Dedifferentiated amniotic fluid mesenchymal stem cell (primary cell): ENCODE results near the gene VIPAS39.

Source experiments
- DNase-seq: peaks from one replicate; pipeline ENCODE4 v3.0.0-alpha.2; 2016; ENCODE audit errors: extremely low spot score

The VIPAS39 gene

DNA sequence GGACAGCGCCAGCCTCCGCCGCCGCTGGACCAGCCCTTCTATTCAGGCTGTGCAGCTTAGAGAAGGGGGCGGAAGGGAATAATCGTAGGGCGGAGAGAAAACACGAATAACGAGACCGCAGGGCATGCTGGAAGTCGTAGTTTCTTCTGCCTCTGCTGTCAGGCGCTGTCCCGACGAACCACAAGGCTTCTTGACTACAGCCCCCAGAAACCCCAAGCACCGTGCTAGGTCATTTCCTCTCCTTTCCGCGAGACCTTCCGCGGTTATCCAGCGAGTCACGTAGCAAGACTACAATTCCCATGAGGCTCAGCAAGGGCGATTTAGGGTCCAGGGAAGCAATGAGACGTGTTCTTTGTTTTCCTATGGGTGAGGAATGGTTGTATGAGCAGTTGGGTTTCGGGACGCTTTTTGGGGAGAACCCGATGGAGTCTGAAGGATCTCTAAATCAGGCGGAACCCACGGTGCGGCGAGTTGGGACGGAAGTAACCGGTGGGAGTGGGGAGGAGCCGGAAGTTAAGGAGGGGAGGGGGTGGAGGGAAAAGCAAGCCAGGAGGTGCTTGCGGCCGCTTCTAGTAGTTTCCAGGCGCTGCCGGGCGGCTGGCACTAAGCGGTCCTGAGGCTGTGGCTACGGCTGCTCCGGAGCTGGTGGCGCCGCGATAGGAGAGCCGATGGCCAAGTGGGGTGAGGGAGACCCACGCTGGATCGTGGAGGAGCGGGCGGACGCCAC lies at the start of gene VIPAS39, which contains the start of gene AHSA1:
Gene VIPAS39 (minus strand): TSS at position 80 of the 727 bp plus-strand sequence. CDS start 3,499 bp downstream, outside the sequence.
Gene AHSA1 (plus strand): TSS at position 572 of the 727 bp plus-strand sequence. CDS start 97 bp downstream, at position 669.
- DNase-seq, result peak; percentile 99

DNA sequence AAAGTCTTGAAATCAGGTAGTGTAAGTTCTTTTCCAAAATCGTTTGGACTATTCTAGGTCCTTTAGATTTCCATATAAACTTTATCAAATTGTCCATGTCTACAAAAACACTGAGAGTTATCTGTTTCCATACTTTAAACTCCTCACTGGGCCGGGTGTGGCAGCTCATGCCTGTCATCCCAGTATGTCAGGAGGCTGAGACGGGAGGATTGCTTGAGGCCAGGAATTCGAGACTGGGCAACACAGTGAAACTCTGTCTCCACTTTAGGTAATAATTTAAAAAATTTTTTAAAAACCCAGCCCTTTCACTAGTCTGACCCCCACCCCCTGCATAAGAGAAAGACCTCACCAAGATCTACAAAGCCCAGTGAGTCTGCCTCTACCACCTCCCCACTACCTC lies 47.6 kb upstream of the VIPAS39 start:
- DNase-seq, result no peak

DNA sequence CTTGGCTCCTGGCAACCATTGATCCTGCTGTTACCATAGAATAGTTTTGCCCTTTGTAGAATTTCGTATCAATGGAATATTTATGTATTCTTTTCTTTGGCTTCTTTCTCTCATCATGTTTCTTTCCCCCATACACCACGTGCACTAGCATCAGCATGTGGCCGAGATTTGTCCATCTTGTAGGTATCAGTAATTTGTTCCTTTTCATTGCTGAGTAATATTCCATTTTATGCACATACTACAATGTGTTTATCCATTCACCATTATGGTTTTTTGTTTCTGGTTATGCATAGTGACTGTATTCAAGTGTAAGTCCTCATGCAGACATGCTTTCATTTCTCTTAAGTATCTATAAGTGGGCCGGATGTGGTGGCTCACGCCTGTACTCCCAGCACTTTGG lies 45.7 kb upstream of the VIPAS39 start:
- DNase-seq, result no peak

DNA sequence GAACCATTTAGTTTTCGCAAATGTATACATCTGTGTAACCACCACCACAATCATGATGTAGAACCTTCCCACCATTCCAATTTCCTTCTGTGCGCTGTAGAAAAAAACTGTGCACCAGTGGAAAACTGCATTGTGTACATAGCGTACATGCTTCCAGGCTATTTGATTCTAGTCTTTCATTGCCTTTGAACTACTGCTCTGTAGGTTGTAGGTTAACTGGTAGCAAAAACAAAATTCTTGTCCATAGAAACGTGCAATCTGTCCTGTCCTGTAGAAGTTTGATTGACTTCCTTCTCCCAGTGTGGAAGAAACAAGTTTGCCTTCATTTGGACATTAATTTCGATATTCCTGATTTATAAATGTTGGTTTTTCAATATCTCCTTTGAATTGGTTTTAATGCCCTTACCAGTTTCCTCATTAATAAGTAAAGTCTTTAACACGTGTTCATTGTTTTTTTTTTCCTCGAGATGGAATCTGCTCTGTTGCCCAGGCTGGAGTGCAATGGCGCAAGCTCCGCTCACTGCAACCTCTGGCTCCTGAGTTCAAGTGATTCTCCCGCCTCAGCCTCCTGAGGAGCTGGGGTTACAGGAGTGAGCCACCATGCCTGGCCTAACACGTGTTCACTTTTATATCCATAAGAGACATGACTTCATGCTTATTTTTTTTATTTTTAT lies 44.8 kb upstream of the VIPAS39 start:
- DNase-seq, result no peak

DNA sequence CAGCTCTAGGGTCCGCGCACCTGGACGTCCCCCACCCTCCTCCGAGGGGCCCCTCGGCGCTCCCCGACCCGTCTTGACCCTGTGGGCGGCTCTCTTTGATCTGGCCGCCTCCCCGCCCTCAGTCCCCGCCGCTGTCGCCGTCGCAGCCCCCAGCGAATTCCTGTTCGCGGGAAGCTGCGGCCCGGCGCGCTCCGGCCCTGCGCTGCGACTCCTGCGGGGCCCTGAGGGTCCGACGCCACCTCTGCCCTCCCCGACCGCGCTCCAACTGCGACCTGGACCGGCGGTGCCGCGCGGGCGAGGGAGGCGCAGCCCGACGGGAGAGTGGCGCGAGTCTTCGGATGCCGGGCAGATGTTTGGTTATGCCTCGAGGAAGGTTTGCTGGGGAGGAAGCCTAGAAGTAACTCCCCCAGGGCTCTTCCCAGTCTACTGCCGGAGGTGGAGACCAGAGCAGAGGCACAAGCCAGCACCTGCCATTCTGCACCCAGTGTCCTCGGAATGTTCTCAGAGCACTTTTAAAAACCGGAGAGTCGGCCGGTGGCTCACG lies 41.7 kb upstream of the VIPAS39 start:
- DNase-seq, result no peak

DNA sequence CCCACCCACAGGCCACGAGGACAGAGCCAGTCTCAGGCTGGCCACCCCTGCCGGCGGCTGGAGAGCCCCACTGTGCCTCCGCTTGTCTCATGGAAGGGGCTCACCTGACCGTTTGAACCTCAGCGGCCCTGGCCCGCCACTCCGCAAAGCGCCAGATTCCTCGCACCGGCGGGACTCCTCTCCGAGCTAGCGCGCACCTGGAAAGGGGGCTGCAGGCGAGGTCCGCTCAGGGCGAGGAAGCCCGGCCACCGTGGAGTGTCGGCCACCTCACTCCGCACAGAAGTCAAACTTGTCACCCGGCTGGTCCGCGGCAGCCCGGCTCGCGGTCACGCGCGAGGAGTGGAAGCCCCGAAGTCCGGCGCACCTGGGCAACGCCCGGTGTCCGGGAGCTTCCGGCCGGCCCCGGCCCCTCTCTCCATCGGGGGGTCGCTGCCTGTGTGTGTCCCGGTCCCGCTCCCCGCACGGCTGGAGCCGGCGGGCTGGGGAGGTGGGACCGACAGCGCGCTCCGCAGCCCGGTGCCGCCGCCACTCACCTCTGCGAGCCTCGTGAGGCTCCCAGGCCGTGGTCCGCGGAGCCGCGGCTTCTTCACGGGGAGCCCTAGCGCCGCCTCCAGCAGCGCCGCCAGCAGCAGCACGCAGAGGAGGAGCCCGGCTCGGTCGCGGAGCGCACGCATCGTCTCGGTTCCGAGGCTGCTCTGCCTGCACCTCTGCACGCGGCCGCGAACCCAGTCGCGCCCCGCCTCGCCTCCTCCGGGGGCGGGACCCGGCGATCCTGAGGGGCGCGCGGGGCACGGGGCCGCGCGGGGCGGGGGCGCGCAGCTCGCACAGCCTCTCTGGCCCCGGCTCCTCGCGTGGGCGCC lies 40.9 kb upstream of the VIPAS39 start, which contains the start of gene ISM2:
Gene ISM2 (minus strand): TSS at position 697 of the 860 bp plus-strand sequence. CDS start 23 bp downstream, at position 674.
- DNase-seq, result no peak

DNA sequence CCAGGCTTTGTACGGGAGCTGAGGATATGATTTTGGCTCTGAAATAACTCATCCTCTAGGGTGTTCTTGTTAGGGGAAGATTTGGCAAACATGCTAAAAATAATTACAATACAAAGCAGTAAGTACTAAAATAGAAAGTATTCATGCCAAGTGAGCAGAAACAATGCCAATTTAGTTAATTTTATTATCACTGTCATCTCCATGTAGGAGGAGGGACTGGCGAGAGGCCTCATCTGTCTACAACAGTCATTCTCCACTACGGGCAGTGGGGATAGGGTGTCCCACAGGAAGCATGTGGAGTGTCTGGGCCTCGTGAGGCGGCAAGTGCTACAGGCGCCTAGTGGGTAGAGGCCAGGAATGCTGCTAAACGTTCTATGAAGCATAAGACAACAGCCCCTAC lies 37.9 kb upstream of the VIPAS39 start:
- no peak for DNase-seq

DNA sequence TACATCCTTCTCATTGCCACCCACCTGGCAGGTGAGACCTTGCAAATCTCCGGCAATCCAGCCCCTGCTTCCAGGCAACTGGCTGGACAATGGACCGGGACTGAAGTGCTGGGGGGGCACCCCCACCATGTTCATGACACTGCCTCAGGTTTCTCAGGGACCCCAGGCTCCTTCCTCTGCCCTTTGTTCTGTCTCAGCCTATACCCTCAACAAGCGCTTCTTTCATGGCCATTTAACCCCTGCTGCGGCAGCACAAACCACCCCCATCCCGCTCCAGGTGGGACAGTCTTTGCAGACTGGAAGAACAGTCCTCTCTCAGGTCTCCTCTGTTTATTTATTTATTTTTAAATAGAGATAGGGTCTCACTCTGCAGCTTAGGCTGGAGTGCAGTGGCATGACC lies 33.7 kb upstream of the VIPAS39 start:
- DNase-seq, result no peak

DNA sequence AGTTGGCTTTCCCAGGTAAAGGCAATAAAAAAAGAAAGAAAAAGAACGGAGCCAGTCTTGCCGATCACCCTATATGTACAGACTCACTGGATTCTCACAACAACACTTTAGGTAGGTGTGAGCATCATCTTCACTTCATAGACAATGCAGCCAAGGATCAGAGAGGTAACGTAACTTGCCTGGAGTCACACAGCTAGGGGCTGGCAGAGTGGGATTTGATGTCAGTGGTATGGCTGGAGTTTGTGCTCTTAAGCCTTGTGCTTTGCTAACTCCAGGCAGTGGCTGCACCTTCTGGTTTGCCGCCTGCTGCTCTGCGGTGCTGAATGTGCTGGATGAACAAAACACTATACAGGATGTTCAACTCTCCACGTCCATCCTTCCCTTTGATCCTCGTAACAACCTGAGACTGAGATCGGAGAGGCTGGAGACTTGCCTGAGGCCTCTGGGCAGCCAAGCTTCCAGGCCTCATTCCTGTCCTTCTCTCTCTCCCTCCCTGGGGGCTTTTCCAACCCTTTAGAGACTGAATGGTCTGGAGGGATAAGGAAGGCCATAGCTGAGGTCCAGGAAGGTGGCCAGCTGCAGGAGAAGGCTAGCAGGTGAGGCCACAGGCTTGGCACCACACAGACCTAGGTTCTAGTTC lies 33.1 kb upstream of the VIPAS39 start:
- no peak for DNase-seq

DNA sequence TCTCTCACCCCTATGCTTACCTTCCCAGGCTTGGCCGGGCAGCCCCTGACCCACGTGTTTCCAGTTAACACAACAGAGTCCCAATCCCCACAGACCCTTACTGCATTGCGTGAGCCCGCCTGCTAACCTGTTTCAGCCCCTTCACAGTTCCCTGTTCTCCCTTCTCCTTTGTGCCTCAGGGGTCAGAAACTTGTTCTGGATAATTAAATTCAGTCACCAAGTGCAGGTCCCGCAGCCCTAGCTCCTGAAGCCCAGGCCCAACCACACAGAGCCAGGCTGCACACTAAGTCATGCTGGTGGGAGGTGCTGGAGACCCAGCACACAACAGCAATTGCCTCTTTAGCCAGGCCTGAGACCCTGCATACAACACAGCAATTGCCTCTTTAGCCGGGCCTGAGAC lies 31.6 kb upstream of the VIPAS39 start:
- DNase-seq, result no peak

DNA sequence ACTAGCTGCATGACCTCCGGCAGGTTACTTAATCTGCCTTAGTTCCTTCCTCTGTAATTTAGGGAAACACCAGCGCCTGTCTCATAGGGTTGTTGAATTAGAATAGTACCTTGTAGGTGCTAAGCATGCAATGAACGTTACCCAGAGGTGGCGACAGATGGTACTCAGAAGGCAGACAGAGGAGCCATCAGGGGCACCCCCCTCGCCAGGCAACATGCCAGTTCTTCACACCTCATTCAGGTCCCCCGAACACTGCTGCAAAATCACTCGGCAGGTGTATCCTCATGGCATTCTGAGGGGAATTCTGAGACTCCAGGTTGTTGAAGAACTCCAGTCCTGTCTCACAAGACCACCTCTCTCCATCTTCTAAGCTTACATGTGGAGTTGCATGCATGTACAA lies 31.2 kb upstream of the VIPAS39 start:
- no peak for DNase-seq

DNA sequence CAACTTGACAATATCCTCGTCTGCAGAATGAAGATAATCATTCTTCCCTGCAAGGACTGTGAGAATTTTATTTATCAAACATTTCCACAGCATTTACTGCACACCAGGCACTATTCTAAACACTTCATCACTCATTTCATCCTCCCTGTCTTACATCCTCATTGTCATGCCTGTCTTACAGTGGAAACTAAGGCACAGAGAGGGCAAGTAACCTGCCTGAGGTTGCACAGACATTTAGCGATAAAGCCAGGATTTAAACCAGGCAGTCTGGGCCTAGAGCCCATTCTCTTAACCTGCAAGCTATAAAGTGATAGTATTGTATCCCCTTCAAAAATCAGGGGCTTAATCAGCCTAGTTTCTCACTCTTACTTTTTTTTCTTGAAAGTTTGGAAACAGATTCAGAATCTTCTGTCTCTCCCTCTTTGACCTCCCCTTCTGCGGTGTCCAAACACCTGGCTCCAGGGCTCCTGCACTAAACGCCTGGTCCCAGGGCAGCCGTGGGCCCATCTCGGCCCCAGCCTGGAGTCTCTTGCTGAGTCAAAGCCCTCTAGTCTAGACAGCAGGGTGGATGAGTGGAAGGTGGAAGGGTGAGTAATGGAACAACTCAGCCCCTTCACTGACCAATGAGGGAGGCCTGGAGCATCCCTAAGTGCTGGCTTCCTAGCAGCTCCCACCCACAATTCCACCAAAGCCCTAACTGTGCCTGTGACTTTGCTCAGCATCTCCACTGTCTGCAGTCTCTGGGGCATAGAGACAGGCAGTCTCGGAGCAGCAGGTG lies 28.7 kb upstream of the VIPAS39 start:
- DNase-seq, result no peak

DNA sequence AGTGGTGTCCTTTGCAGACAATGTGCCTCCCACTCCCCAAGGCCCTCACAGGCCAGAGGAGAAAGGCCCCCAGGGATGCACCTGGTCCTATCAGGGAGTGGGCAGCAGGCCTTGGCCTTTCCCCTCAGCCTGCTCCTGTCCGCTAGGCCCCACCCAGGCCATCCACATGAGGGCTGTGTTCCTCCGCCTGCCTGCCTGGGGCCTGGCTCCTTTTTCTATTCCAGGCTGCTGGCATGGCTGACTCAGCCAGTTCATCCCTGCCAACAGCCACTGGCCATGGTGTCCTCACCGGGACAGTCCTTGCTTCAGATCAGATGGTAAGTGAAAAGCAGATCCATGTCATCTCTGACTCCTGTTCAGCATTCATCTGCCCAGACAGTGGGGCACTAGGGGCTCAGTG lies 27.9 kb upstream of the VIPAS39 start:
- DNase-seq, result no peak

DNA sequence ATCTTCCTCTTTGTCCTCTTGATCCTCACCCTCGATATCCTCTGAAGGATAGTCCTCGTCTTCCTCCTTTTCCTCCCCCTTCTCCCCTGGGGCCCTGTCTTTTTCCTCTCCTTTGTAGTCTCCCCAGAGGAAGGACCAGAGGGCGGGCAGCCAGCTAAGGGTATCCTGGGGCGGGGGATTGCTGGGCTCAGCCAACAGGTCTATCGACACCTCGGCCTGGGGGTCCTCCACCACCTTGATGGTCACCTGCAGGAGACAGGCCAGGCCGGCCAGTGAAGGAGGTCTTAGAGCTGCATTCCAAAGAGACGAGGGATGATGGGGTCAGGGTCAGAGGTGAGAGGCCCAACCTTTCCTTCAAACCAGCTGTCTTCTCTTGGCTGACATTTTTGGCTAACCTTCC lies 25.0 kb upstream of the VIPAS39 start:
- no peak for DNase-seq

DNA sequence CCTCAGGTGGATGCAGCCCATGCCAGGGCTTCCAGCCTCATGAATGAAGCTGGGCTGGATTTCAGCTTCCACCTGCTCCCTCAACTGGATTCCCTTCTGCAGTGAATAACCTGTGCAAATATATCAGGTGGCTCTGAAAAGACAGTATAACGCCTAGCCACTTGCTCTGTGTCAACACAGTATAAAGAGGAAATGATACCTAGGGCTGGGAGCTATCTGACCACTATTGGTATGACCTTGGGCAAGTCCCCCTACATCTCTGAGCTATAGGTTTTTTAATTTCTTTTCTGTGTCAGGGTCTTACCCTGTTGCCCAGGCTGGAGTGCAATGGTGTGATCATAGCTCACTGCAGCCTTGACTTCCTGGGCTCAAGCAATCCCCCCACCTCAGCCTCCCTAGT lies 21.4 kb upstream of the VIPAS39 start:
- DNase-seq, result no peak

DNA sequence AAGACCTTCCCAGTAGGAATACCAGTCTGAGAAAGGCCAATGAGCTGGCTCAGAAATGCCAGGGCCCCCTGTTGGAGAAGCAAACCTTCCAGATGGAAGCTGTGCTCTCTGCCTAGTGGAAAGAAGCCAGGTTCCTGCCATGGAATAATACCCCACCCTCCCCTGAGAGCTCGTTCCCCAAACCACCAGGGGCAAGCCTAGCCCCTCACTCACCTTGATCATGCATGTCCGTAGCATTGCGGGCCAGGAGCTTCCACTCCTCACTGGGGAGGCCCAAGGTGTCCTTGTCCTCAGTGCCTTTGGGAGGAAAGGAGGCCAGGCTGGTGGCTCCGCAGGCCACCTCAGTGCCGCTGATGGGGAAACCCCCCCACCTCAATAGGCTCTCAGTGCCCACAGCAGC lies 20.6 kb upstream of the VIPAS39 start:
- no peak for DNase-seq

DNA sequence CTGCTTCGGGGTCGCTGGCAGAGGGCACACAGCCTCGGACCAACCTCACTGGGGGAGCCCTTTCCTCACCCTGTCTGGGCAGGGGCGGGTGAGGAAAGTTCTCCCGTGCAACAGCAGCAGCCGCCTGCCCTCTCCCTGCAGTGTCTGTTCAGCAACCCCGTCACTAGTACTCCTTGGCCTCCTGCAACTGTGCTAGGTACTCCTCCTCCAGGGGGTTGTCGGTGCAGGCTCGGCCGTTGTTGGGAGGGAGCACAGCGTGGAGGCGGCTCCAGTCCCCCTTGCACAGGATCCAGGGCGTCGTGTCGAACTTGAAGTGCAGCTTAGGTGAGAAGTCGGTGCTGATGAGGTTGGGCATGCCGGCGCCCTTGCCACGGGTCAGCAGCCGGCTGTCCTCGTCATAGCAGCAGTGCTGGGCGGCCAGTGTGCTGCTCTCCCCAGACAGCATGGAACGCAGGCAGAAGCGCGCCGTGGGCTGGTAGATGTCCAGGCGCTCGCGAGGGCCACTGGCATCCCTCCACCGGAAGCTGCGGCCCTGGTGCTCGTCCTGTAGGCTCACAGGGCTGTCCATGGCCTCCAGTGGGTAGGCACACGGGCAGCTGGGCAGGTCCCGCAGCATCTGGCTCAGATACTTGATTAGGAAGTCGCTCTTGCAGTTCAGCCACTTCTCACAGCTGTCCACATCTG lies 18.2 kb upstream of the VIPAS39 start:
- no peak for DNase-seq

DNA sequence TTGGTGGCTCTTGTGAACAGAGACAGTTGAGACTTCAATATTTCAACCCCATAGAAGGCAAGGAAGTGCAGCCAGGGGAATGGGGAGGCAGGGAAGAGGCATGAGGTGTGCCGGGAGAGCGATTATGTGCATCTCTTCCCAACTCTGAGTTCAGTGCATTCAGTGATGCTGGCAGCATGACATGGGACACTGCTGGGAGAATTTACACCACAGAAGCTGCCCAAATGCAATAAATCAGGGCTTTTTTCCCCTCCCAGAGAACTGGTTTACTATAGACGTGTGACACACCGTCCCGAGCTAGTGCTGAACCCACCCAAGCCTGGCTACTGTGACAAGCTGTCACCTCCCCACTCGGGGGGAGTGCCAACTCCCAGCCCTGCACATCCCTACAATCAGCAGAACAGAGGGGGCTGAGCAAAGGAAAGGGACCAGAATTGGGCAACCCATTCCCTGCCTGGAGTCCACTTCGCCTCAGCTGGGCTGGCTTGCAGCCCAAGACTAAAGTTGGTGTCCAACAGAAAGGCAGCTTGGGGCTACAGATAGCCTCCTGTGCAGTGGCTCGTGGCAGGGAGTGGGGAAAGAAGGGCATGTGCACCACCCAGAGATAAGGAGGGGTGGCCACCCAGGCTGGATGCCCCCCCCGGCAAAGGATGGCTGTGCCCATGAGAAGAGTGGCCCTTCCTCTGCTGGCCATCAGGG lies 17.2 kb upstream of the VIPAS39 start:
- no peak for DNase-seq

DNA sequence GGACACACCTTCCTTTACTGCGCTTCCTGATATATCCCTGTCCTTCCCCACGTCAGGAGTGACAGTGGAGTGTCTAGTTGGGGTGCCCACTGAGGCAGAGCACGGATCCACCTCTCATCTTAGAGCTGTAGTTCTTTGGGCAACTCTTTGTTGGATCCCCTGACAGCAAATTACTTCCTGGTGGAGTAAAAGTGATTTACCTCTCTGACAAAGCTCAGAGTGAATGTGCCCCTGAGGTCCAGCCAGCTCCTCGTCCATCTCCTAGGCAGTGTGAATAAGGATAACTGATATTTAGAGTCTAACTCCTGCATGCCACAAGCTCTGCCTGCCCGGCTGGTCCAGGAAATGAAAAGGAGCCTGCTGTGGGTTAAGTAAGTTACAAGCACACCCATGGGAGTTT lies 16.5 kb upstream of the VIPAS39 start:
- no peak for DNase-seq
